HL-60 (cell line): Measurements from ENCODE around the gene CASQ1.

ENCODE experiments used
- DNase-seq, 2 experiments: peaks; one replicate each; pipeline ENCODE4 v3.0.0-alpha.2; 2010 to 2020; ENCODE audit warnings: low read depth in 1 of 2, low spot score in 1 of 2
- H3K27ac ChIP-seq: fragments of 250-450 bp; sonication (Bioruptor Pico); replicated peaks from 2 replicates; pipeline ENCODE4 v1.5.1; 2020; ENCODE audit warnings: mild to moderate bottlenecking, moderate library complexity
- H3K27me3 ChIP-seq: fragments of 250-450 bp; sonication (Bioruptor Pico); 2 replicates; pipeline ENCODE4 v1.5.1; 2021; ENCODE audit warnings: mild to moderate bottlenecking, moderate library complexity; ENCODE audit not compliant: insufficient read depth, poor library complexity, severe bottlenecking
- H3K4me3 ChIP-seq: replicated peaks from 2 replicates; pipeline ENCODE4 v1.5.1; 2011; ENCODE audit warnings: mild to moderate bottlenecking, control low read depth, low read length; ENCODE audit not compliant: insufficient read depth
- GABPA ChIP-seq: IDR thresholded peaks from 2 replicates; pipeline ENCODE4 v1.6.1; 2012; ENCODE audit warnings: low read depth
- POLR2AphosphoS5 ChIP-seq: IDR thresholded peaks from 2 replicates; pipeline ENCODE4 v1.6.1; 2012; ENCODE audit warnings: low read depth
- REST ChIP-seq: IDR thresholded peaks from 2 replicates; pipeline ENCODE4 v1.6.1; 2012; ENCODE audit warnings: low read depth; ENCODE audit not compliant: insufficient replicate concordance
- SPI1 ChIP-seq: IDR thresholded peaks from 2 replicates; pipeline ENCODE4 v1.6.1; 2012; ENCODE audit warnings: low read depth, mild to moderate bottlenecking, borderline replicate concordance
- TF ChIP-seq, protein P1 (sequence below): IDR thresholded peaks from one replicate; pipeline ENCODE4 v1.5.1; 2011; ENCODE audit warnings: low read length, control low read depth, inconsistent platforms; ENCODE audit not compliant: insufficient read depth

The CASQ1 gene

GRCh38 chr1:160207771-160208556 lies 17.6 kb downstream of the CASQ1 start:
- Histone ChIP-seq H3K27ac (no peak overlapping the region), H3K4me3 (no peak overlapping the region), H3K27me3 (no peaks in the 10 kb centered on the region)
- no peak for TF ChIP-seq GABPA
- TF ChIP-seq, protein P1, sequence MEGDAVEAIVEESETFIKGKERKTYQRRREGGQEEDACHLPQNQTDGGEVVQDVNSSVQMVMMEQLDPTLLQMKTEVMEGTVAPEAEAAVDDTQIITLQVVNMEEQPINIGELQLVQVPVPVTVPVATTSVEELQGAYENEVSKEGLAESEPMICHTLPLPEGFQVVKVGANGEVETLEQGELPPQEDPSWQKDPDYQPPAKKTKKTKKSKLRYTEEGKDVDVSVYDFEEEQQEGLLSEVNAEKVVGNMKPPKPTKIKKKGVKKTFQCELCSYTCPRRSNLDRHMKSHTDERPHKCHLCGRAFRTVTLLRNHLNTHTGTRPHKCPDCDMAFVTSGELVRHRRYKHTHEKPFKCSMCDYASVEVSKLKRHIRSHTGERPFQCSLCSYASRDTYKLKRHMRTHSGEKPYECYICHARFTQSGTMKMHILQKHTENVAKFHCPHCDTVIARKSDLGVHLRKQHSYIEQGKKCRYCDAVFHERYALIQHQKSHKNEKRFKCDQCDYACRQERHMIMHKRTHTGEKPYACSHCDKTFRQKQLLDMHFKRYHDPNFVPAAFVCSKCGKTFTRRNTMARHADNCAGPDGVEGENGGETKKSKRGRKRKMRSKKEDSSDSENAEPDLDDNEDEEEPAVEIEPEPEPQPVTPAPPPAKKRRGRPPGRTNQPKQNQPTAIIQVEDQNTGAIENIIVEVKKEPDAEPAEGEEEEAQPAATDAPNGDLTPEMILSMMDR: no peak
- no peak for DNase-seq

GRCh38 chr1:160208557-160209320 lies 18.4 kb downstream of the CASQ1 start:
- TF ChIP-seq POLR2AphosphoS5 (no peak), GABPA (no peak), SPI1 (no peak), REST (no peak)
- TF ChIP-seq, protein P1: no peak
- DNase-seq: no peak
- Histone ChIP-seq H3K27me3 (no peaks in the 10 kb centered on the region), H3K4me3 (no peak overlapping the region), H3K27ac (no peak overlapping the region)

GRCh38 chr1:160209321-160210046 lies 19.1 kb downstream of the CASQ1 start:
- no peak for DNase-seq
- Histone ChIP-seq H3K27me3 (no peaks in the 10 kb centered on the region), H3K4me3 (no peak overlapping the region), H3K27ac (no peak overlapping the region)
- no peak for TF ChIP-seq SPI1
- TF ChIP-seq GABPA: no peak
- no peak for TF ChIP-seq POLR2AphosphoS5
- TF ChIP-seq REST: no peak
- TF ChIP-seq, protein P1: no peak
